ENCODE data around the gene C14orf93.

The C14orf93 gene

GRCh38 chr14:23009939-23010726 lies at the start of gene C14orf93:
C14orf93 (minus strand) TSS chr14:23010143; CDS start chr14:22999023, 11,120 bp downstream.
- ChIA-PET POLR2A (ENCODE audit: low non-redundant PET) (interaction anchor here (0.6 kb wide), 1 partner anchor 32 kb away, joined by 3 read pairs; no protein-coding TSS in a partner anchor), CTCF (interaction anchor here (0.6 to 0.7 kb wide), 2 partner anchors 138 to 453 kb away, joined by 3 to 7 read pairs; no protein-coding TSS in a partner anchor)
- H3K27ac ChIP-seq = peak within 1 kb of the TSS; percentile 85

GRCh38 chr14:23058654-23059504 lies 48.9 kb upstream of the C14orf93 start:
- TF ChIP-seq CTCF (conservative IDR thresholded peaks at IDR 0.05; ENCODE audit: low read depth) = no peak
- ChIA-PET POLR2A (ENCODE audit: low non-redundant PET) (interaction anchor here (1.2 kb wide), 1 partner anchor 72 kb away, joined by 7 read pairs; no protein-coding TSS in a partner anchor), CTCF (interaction anchor here (0.6 to 4.5 kb wide), 18 partner anchors 10 to 1251 kb away, joined by 3 to 69 read pairs (median 4); partner anchors contain the start of gene PRMT5)
- peak overlapping the region; percentile 95 for H3K27ac ChIP-seq
- DNase-seq (ENCODE audit: low spot score) = no peak

More at GRCh38 chr14:23009939-23010726, at the start of gene C14orf93:
- TF ChIP-seq CTCF (conservative IDR thresholded peaks at IDR 0.05; ENCODE audit: low read depth) = no peak
- DNase-seq (ENCODE audit: low spot score) = peak; percentile 78

GRCh38 chr14:23057757-23058653 lies 48.1 kb upstream of the C14orf93 start:
- DNase-seq (ENCODE audit: low spot score) = peak; percentile 84
- CTCF ChIA-PET = interaction anchor here (0.5 to 4.5 kb wide), 23 partner anchors 9 to 1250 kb away, joined by 3 to 69 read pairs (median 4); partner anchors contain the start of gene PRMT5
- peak; percentile 93 for TF ChIP-seq CTCF (conservative IDR thresholded peaks at IDR 0.05; ENCODE audit: low read depth)
- H3K27ac ChIP-seq = peak overlapping the region; percentile 95
- POLR2A ChIA-PET (ENCODE audit: low non-redundant PET) = interaction anchor here (1.2 kb wide), 1 partner anchor 72 kb away, joined by 7 read pairs; no protein-coding TSS in a partner anchor

- ChIA-PET CTCF (interaction anchor here (0.5 to 4.5 kb wide), 31 partner anchors 8 to 305 kb away, joined by 3 to 69 read pairs (median 3); partner anchors contain the start of genes ACIN1, C14orf119 and HAUS4), POLR2A (ENCODE audit: low non-redundant PET) (interaction anchor here (1.2 kb wide), 1 partner anchor 71 kb away, joined by 7 read pairs; no protein-coding TSS in a partner anchor)
- TF ChIP-seq CTCF (conservative IDR thresholded peaks at IDR 0.05; ENCODE audit: low read depth) = no peak
- DNase-seq (ENCODE audit: low spot score) = peak; percentile 82
- peak within 1 kb of the TSS; percentile 95 for H3K27ac ChIP-seq
Measured at GRCh38 chr14:23056956-23057756, 47.2 kb upstream of the C14orf93 start, which contains the start of gene CDH24. CDH24 (minus strand) TSS chr14:23057520; CDS start chr14:23055733, 1,787 bp downstream.

Measured in RWPE1 (cell line).